Measurements from ENCODE around the gene CDK5RAP1.

DNA sequence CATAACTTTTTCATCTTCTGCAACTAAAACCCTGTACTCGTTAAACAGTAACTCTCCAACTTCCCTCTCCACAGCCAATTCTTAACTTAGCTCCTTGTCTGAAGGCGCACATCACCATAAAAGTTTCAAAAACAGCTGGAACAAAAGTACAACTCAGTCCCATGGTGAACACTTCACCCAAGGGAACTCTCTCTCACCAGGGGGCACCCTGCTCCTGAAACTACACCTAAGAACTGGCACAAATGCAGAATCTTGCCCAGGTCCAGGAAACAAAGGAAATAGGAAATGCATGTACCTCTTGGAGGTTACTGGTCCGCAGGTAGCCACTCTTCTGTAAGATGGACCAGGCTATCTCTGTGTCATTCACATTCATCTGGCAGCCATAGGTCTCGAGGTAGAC is 6.6 kb downstream of the CDK5RAP1 start:
- TF ChIP-seq, protein P1, sequence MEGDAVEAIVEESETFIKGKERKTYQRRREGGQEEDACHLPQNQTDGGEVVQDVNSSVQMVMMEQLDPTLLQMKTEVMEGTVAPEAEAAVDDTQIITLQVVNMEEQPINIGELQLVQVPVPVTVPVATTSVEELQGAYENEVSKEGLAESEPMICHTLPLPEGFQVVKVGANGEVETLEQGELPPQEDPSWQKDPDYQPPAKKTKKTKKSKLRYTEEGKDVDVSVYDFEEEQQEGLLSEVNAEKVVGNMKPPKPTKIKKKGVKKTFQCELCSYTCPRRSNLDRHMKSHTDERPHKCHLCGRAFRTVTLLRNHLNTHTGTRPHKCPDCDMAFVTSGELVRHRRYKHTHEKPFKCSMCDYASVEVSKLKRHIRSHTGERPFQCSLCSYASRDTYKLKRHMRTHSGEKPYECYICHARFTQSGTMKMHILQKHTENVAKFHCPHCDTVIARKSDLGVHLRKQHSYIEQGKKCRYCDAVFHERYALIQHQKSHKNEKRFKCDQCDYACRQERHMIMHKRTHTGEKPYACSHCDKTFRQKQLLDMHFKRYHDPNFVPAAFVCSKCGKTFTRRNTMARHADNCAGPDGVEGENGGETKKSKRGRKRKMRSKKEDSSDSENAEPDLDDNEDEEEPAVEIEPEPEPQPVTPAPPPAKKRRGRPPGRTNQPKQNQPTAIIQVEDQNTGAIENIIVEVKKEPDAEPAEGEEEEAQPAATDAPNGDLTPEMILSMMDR (IDR thresholded peaks at IDR 0.05; ENCODE audit: low read depth, low read length) = no peak
- no peak for TF ChIP-seq POLR2A (IDR thresholded peaks at IDR 0.05; ENCODE audit: extremely low read depth, insufficient read length)
